Activated naive CD4-positive, alpha-beta T cell treated with Interleukin-2 at 50 U/mL for 16 hours (primary cell): ENCODE results near the gene TTLL11.

Source experiments
- DNase-seq: peaks from one replicate; pipeline ENCODE4 v3.0.0-alpha.2; 2020

Gene TTLL11

GRCh38 chr9:121844098-121844497 lies 249.0 kb downstream of the TTLL11 start:
- no peak for DNase-seq

- DNase-seq: no peak
Measured at GRCh38 chr9:121842612-121842978, 250.5 kb downstream of the TTLL11 start.

DNA sequence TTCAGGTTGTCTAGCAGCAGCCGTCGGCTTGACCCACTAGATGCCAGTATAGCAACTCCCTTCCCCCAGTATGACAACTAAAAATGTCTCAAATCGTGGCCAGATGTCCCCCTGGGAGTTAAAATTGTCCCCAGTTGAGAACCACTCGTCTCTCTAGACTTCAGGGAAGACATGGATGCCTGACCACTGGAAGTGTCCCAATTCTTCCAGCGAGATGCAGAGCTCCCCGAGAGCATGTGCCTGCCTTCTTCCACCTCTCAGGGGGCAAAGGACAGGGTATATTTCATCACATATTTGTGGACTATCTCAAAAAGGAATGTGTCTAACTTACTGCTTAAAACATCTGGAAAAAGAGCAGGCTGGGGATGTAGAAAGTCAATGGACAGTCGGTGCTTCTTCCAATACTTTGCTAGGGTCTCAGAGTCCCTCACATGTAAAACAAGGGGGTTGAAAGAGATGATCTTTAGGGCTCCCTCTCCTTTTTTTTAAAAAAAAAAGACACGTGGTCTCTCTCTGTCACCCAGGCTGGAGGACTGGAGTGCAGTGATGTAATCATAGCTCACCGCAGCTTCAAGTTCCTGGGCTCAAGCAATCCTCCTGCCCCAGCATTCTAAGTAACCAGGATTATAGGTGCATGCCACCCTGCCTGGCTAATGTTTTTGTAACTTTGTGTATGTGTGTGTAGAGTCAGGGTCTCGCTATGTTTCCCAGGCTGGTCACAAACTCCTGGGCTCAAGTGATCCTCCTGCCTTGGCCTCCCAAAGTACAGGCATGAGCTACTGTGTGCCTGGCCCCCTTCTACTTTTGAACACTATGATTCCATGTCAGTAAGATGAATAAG lies 251.1 kb downstream of the TTLL11 start:
- DNase-seq: no peak

DNA sequence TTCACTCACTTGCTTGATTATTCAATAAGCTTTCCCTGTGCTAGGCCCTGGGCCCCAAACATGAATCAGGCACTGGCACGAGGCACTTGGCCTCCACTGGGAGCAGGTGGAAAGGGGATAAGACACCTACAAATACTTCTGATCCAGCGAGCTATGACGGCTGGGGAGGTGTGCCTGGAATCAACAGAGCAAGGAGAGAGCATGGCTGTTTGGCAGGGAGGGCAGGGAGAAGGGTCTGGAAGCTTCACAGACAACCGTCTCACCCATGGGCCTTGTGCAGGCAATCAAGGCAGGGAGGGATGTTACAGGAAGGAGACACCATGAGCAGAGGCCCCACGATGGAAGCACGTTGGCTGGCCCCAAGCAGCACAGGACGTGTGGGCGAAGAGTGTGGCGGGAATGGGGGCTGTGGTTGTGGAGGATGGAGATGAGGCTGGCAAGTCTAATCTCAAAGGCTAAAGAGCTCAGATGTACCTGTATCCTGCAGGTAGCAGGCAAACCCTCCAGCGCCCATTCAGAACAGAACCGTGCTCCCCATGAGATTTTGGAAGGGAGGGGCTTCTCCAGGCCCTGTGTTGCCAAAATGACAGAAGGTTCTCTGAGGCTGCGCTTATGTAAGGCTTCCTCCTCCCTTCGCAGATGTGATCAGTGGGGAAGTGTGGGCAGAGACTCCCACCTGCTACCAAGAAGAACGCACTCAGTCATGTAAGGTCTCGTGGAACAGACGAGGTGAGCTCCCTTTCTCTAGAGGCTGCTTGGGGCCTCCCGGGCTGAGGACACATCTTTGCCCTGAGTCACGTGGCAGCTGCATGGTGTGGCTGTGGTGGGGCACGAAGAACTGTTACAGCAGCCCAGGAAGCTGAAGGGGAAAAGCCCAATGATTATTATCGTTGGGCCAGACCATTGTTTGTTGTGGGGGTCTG lies 252.0 kb downstream of the TTLL11 start:
- no peak for DNase-seq

DNA sequence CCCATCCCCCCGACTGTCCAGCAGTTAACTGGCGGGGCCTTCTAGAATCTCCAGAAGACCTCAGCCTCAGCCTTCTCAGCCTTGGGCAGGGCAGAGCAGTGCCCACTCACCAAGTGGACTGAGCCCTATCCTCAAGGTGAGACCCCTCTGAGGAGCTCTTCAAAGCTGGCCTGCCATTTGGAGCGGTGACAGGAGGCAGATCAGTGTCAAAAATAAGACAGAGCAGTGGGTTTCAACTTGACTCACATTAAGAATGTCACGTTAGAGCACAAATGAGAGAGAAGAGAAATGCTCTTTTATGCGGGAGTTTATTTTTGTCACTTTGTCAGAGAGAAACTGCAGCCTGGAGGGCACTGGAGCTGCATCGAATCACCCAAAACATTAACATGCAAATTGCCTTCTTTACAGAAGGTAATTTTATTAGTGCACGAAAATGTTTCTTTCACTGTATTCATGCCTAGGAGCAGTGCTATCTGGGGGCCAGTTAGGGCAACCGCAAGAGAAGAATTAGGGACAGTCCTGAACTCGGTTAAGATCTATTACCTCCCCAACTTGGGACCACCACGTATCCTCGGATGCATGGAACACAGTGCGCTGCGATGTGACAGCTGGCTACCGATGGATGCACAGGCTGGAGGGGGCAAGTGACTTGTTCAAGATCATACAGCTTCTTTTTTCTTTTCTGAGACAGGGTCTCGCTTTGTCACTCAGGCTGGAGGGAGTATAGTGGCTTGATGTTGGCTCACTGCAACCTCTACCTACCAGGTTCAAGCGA lies 253.2 kb downstream of the TTLL11 start:
- no peak for DNase-seq

DNA sequence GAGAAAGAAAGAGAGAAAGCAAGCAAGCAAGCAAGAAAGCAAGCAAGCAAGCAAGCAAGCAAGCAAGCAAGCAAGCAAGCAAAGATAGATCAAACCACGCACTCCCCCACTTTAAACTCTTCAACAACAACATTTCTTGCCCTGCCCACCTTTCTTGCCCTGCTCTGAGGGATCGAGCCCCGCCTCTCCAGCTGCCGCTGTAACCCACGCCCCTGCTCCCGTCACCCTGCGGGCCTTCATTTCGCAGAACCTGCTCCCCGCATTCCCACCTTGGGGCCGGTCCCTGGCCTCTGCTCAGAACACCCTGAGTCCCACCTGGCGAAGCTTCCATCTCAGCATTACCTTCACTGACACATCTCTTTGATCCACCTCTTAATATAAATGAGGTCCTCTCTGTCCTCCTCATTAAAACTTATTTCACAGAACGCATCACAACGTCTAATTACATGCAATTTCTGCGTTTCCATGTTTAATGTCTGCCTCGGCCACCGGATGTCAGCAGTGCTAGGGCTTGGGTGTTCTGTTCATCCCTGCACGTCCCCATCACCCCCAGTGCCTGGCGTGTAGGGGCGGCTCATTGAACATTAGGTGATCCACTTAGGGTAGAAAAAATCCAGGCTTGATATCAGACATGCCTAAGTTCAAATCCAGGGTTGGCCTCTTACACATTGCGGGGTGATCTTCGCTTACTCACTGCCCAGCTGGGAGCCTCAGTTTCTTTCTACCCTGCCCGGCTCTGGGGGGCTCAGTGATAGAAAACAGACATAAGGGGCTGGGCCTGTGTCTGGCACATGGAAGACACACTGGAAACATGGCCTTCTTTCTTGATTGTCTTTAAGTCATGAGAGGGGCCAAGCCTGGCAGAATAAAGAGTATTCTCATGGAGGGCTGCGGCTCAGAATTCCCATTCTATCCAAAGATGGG lies 254.1 kb downstream of the TTLL11 start:
- no peak for DNase-seq

- DNase-seq: no peak
Measured at GRCh38 chr9:121837113-121837961, 255.8 kb downstream of the TTLL11 start.

- DNase-seq: no peak
Measured at GRCh38 chr9:121836366-121836885, 256.7 kb downstream of the TTLL11 start.

DNA sequence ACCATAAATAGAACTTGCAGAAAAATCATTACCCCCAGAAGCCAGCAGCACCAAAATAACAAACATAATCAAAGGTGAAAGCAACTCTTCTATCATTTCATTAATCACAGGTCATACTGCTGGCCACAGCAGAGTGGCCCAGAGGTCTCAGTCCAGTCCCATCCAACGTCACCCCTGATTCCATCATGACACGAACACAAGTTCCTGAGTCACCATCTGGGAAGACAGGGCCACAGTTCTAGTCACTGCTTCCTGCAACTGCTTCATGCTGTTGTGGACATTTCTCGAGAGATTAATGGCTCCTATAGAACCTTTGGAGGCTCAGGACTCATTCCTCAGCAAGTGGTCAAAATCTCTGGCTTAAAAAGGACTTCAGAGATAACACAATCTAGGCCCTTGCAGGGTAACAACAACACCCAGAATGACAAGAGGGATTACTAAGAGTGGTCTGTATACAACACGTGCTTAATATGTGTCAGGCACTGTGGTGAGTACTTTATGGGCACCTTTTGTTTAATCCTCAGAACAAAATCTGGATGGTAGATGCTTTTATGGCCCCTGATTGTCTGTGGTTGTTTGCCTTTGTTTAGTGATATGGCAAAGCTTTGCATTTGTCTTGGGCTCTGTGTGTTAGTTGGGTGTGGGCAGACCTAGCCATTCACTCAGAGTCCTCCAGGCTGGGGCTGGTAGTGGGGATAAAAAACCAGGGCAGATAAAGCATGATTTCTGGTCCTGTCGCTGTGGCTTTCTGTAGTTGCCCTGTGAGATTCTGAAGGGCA lies 257.3 kb downstream of the TTLL11 start:
- DNase-seq: no peak

- DNase-seq: no peak
Measured at GRCh38 chr9:121833061-121833460, 260.0 kb downstream of the TTLL11 start.

DNA sequence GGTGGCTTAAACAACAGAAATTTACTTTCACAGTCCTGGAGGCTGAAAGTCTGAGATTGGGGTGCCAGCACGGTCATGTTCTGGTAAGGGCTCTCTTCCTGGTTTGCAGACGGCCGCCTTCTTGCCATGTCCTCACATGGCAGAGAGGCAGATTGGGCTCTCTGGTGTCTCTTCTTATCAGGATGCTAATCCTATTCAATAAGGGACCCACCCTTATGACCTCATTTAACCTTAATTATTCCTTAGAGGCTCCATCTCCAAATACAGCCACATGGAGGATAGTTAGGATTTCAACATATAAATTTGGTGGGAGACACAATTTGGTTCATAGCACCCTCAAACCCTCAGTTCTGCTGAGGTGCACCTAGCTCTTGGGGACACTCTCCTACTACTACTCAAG lies 261.2 kb downstream of the TTLL11 start:
- no peak for DNase-seq

- DNase-seq: no peak
Measured at GRCh38 chr9:121830441-121831140, 262.5 kb downstream of the TTLL11 start.

DNA sequence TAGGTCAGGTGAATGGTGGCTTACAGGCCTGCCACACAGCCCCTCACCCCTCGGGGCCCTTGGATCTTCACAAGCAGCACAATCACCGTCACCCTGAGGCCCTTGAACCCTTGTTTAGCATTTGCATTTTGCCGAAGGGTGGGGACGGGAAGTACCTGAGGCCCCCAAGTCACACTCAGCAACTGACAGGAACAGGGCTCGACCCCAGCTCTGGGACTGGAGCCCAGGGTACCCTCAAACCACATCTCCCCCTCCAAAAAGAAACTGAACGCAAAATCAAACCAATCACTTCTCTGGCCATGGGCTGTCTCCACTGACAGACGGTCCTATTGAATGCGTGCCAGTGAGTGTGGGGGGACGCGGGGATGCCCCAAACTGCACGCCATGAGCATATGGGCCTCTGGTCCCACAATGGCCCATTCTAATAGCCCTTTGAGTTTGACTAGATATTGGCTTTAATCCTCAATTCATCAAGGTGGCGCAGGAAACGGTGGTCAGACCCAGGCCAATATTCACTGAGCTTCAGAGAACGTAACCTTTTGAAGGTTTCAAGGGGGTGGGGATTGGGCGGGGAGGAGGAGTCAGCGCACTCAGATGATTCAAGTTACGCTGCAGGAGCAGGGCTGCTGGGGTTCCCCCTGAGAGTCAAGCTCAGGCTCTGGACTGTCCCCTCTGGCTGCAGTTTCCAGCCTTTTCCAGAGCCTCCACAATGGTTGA lies 265.7 kb downstream of the TTLL11 start:
- DNase-seq: no peak

GRCh38 chr9:121826711-121827110 lies 266.4 kb downstream of the TTLL11 start:
- DNase-seq: no peak

- no peak for DNase-seq
Measured at GRCh38 chr9:121825031-121825691, 267.9 kb downstream of the TTLL11 start.

DNA sequence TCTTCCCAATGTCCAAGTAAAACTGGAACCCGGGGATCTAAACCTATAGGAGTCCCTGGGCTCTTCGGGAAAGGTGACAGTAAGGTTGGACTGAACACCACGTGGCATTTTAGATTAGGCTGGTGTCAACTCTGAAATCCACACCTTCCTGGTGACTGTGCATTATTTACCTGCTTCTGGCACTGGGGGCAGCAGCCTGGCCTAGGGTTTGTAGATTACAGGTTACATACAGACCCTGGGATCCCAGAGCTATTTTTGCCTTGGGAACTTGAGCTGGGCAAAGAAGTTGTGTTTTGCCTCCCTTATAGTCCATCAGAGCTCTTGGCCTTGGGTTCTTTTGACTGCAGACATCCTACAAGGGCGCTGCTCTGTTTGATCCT lies 268.5 kb downstream of the TTLL11 start:
- no peak for DNase-seq

DNA sequence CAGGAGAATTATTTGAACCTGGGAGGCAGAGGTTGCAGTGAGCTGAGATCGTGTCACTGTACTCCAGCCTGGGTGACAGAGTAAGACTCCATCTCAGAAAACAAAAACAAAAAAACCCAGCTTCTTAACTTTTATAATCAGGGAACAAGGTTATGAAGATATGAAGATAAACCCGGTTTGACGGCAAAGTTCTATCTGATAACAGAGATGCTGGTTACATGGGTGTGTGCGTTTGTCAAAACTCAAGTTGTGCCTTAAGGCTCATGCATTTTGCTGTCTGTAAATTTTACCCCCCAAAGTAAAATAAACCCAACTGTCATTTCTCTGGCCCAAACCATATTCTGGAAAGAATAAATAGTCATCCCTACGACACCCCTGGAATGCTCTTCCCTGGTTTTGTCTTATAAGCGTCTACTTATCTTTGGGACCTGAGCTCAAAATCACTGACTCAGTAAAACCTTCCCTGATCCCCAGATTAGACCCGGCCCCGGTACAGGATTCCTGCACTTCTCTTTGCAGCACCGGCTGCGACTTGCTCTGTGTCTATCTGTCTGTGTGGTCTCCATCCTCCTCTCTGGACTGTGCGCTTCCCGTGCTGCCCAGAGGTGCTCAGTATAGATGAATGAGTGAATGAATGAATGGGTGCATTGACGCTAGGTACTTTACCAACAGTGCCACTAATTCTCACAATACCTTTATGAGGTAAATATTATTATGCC lies 269.5 kb downstream of the TTLL11 start:
- no peak for DNase-seq
